ENCODE results near the gene ADRA1B.

- TF ChIP-seq ZNF274 (IDR thresholded peaks at IDR 0.05; ENCODE audit: low read depth, low read length): no peak
- TF ChIP-seq SUZ12 (IDR thresholded peaks at IDR 0.05; ENCODE audit: extremely low read depth, insufficient read depth, insufficient read length): no peak
- no peak for TF ChIP-seq YY1 (IDR thresholded peaks at IDR 0.05; ENCODE audit: insufficient read depth, insufficient read length)
Measured at GRCh38 chr5:159877016-159877415, 39.3 kb upstream of the ADRA1B start.
